Osteocyte (in vitro differentiated cells): ENCODE results near the gene CHD9NB. TPM values are rescaled to one million over a fixed set of nuclear protein-coding genes. Genes with fewer than 3 reads are reported as not detected.
A peak's percentile ranks its signal among the peaks of the same experiment; 100 is the strongest.

Experiments used
- DNase-seq: peaks from one replicate; pipeline ENCODE4 v3.0.0; 2021; ENCODE audit warnings: mixed read lengths; ENCODE audit not compliant: unreplicated experiment; ENCODE audit errors: extremely low spot score
- H3K27ac Mint-ChIP-seq: one replicate; pipeline ENCODE4 v1.8.0; 2021; ENCODE audit warnings: mild to moderate bottlenecking, mixed read lengths; ENCODE audit not compliant: unreplicated experiment
- H3K27me3 Mint-ChIP-seq: one replicate; pipeline ENCODE4 v1.8.0; 2021; ENCODE audit warnings: mixed read lengths; ENCODE audit not compliant: unreplicated experiment
- H3K36me3 Mint-ChIP-seq: one replicate; pipeline ENCODE4 v1.8.0; 2021; ENCODE audit warnings: mixed read lengths; ENCODE audit not compliant: unreplicated experiment
- H3K4me1 Mint-ChIP-seq: one replicate; pipeline ENCODE4 v1.8.0; 2021; ENCODE audit warnings: mixed read lengths; ENCODE audit not compliant: unreplicated experiment
- H3K4me3 Mint-ChIP-seq: one replicate; pipeline ENCODE4 v1.8.0; 2021; ENCODE audit warnings: mild to moderate bottlenecking, moderate library complexity, mixed read lengths; ENCODE audit not compliant: unreplicated experiment
- H3K9me3 Mint-ChIP-seq: one replicate; pipeline ENCODE4 v1.8.0; 2021; ENCODE audit warnings: mixed read lengths; ENCODE audit not compliant: unreplicated experiment
- CTCF ChIP-seq: fragments of 200-600 bp; sonication (generic); IDR thresholded peaks from 2 replicates; pipeline ENCODE4 v1.5.0; 2021; ENCODE audit warnings: antibody characterized with exemption, mild to moderate bottlenecking, moderate library complexity
- total RNA-seq: library from RNA; stranded (reverse); gene quantifications from 2 replicates; pipeline ENCODE4 v1.2.1, GENCODE V29; 2021

The CHD9NB gene
- total RNA-seq, 1 donor from 2014 or later, result 4.8 TPM

DNA sequence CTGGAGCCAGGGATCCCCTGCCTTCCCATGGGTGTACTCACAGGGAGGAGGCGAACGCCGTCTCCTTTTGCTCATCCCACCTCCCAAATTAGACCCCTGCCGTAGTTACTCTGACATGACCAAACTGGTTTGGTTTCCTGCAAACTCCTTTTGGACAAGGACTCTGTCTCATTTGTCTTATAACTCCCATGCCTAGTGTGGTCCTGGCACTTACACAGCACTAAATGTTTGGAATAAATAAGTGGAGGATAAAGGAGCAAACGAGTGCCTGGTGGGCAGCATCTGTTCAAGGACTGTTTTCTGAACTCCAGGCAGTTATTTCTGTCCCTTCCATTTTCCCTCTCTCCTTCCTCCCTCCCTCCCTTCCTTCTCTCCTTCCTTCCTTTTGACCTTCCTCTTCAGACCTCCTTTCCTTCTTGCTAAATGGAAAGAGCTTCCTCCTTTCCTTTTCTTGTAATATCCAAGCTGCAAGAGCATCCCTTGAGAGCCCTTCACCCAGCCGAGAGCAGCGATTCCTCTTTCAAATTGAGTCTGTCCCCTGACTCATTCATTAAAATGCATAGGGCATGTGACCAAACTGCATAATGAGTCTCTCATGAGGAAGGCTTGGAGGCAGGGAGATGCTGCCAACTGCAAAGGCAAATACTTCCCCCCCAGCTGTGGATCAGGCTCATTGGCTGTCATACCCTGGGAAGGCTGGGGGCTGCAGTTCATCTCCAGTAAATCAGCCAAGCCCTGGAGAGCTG, 38.9 kb upstream of the CHD9NB start:
- no peaks in the 10 kb centered on the region for H3K27me3 Mint-ChIP-seq
- peak overlapping the region; percentile 98 for H3K27ac Mint-ChIP-seq
- peaks cover 70% of the 10 kb centered on the region for H3K4me1 Mint-ChIP-seq
- DNase-seq, result peak; percentile 84
- no peak for TF ChIP-seq CTCF
- H3K36me3 Mint-ChIP-seq, result peaks cover 3% of the 10 kb centered on the region
- H3K9me3 Mint-ChIP-seq, result no peaks in the 10 kb centered on the region
- H3K4me3 Mint-ChIP-seq, result peak overlapping the region; percentile 72

DNA sequence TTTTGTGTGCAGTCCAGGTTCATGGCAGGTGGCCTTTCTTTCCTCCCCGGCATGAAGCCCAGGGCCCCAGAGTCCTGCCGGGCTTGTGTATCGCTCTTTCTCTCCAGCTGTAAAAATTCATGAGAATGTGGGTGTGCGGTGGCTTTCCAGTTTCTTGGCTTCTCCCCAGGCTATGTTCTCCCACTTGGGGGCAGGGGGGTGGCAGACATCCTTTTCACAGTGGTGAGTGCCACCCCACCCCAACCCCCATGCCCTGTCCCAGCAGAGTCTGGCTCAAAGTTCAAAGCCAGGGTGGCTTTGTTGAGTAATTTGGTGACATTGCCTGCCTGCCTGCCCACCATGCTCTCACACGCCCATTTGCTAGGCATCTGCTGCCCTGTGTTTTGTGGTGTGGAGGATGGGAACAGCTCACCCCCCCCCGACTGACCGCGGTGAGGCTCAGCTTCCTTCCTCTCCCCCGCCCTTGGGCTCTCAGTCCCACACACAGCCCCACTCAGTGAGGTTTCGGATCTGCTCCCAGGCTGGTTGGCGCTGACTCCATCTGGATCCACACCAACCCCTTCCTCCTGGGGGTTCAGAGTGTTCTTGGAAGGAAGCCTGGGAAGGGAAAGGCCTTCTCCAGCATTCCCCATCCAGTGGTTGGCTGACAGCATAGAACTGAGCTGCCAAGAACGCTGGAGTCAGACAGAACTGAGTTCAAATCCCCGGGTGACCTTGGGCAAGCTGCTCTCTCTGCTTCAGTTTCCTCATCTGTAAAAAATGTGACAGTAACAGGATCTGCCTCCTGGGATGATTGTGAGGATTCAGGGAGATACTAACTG, 38.1 kb upstream of the CHD9NB start:
- H3K9me3 Mint-ChIP-seq, result no peaks in the 10 kb centered on the region
- peak; percentile 97 for DNase-seq
- peaks cover 3% of the 10 kb centered on the region for H3K36me3 Mint-ChIP-seq
- no peaks in the 10 kb centered on the region for H3K27me3 Mint-ChIP-seq
- peak overlapping the region; percentile 72 for H3K4me3 Mint-ChIP-seq
- peak overlapping the region; percentile 98 for H3K27ac Mint-ChIP-seq
- no peak for TF ChIP-seq CTCF
- H3K4me1 Mint-ChIP-seq, result peaks cover 78% of the 10 kb centered on the region

DNA sequence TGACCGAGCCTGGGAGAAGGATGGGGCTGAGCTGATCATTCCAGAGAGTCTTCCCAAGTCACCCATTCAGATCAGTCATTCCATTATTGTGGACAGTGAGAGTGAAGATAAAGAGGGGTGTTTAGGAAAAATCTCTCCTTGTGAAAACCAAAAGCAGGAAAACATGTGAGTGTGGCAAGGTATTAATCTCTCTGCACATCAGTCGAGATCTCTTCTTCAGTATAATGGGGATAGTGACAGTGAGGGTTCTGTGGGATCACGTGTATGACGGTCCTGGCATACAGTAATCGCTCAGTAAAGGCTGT, 37.5 kb upstream of the CHD9NB start:
- peaks cover 82% of the 10 kb centered on the region for H3K4me1 Mint-ChIP-seq

DNA sequence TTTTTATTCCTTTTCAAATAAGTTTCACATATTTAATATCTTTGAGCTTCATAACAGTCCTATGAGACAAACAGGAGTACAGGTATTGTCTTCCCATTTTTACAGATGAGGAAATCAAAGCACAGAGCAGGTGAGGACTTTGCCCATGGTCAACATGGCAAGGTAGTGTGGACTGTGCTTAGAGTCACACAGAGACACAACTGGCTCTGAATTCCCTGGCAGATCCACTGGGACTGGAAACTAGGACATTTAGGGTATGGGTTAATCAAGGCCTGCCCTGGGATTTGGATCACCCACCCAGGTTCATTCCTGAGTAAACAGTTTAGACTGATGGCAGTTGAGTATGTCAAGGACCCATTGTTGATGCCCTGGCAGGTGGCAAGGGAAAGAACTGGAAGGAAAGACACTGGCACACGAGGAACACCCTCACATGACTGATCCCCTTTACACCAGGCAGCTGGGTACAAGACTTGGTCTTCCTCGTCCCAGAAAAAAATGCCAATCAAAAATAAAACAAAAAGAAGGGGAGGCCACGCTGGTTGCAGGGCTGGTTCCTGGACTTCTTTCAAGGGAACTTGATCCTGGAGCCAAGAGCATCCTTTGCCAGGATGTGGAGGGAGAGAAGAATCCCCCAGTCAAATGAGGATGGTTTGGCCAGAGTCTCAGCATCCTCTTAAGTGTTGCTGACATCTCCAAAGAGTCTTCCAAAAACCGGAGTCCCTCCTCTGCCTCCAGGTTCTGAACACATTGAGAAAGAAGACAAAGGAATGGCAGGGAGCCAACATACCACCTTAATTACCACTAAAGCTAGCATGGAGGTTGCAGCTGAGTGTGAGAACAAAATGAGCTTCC, 37.0 kb upstream of the CHD9NB start:
- H3K27ac Mint-ChIP-seq, result peak overlapping the region; percentile 98

More for the DNA sequence above, 37.5 kb upstream of the CHD9NB start:
- peak overlapping the region; percentile 98 for H3K27ac Mint-ChIP-seq
- no peaks in the 10 kb centered on the region for H3K27me3 Mint-ChIP-seq
- peaks cover 3% of the 10 kb centered on the region for H3K36me3 Mint-ChIP-seq
- no peak for TF ChIP-seq CTCF
- no peaks in the 10 kb centered on the region for H3K9me3 Mint-ChIP-seq
- H3K4me3 Mint-ChIP-seq, result peak overlapping the region; percentile 32
- DNase-seq, result no peak

More for the DNA sequence above, 37.0 kb upstream of the CHD9NB start:
- no peak for DNase-seq
- H3K4me1 Mint-ChIP-seq, result peaks cover 84% of the 10 kb centered on the region
- H3K36me3 Mint-ChIP-seq, result no peaks in the 10 kb centered on the region
- no peaks in the 10 kb centered on the region for H3K27me3 Mint-ChIP-seq
- no peaks in the 10 kb centered on the region for H3K9me3 Mint-ChIP-seq
- H3K4me3 Mint-ChIP-seq, result peak overlapping the region; percentile 32
- no peak for TF ChIP-seq CTCF
